ENCODE results near the gene PLAC1. TPM values are rescaled to one million over a fixed set of nuclear protein-coding genes. Genes with fewer than 3 reads are reported as not detected.

PLAC1 gene
- polyA plus RNA-seq, 1 donor: 0.04 TPM

- Histone ChIP-seq H3K36me3 (ENCODE audit: control insufficient read depth, insufficient read depth, low read length) (no peaks in the 10 kb centered on the region), H3K4me3 (ENCODE audit: low read length) (no peak overlapping the region), H3K27me3 (ENCODE audit: control insufficient read depth, insufficient read depth, low read length) (peaks cover 57% of the 10 kb centered on the region), H3K4me1 (ENCODE audit: control insufficient read depth, insufficient read depth, low read length) (peaks cover 18% of the 10 kb centered on the region), H3K9me3 (ENCODE audit: control insufficient read depth, low read depth, low read length) (no peaks in the 10 kb centered on the region), H3K27ac (ENCODE audit: low read length) (no peak overlapping the region)
- no peak for DNase-seq
- no CpG with 5 or more reads among the region's 20 CpGs for WGBS (ENCODE audit: insufficient coverage, low lambda C conversion rate)
Observed at GRCh38 chrX:134545510-134545909, 112.8 kb downstream of the PLAC1 start.

DNA sequence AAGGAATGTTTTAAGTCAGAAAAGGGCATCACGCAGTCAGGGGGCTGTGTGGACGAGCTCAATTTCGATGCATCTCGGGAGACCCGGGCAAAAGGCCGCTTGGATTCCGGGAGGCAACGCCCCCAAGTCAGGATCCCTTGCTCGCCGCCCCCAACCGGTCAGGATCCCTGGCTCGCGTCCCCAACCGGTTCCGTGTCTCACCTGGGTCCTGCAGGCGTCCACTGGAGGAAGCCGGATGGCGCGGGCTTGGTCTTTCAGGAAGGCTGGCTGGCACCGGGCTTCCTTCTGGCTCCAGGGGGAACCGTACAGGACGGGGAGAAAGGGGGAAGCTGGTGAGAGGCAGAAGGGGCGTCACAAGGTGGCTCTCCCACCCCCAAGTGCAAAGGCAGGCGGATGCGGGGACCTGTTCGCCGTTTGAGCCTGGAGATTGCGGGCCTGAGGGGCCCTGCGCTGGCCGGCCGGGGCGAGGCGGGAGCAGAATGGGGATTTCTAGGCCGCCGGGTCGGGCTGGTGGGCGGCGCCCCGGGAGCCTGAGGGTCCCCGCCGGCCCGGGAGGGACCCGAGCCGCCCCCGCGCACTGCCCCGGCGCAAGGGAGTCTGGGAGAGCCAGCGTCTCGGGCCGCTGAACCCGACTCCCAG, 113.6 kb downstream of the PLAC1 start:
- Histone ChIP-seq H3K4me3 (ENCODE audit: low read length) (peak overlapping the region; percentile 33), H3K27me3 (ENCODE audit: control insufficient read depth, insufficient read depth, low read length) (peaks cover 48% of the 10 kb centered on the region), H3K9me3 (ENCODE audit: control insufficient read depth, low read depth, low read length) (no peaks in the 10 kb centered on the region), H3K4me1 (ENCODE audit: control insufficient read depth, insufficient read depth, low read length) (peaks cover 18% of the 10 kb centered on the region), H3K36me3 (ENCODE audit: control insufficient read depth, insufficient read depth, low read length) (no peaks in the 10 kb centered on the region), H3K27ac (ENCODE audit: low read length) (no peak overlapping the region)
- peak in 1 of 2 donors; percentile 48 for DNase-seq
- no CpG with 5 or more reads among the region's 52 CpGs for WGBS (ENCODE audit: insufficient coverage, low lambda C conversion rate)

- peaks cover 45% of the 10 kb centered on the region for H3K27me3 ChIP-seq (ENCODE audit: control insufficient read depth, insufficient read depth, low read length)
- no peaks in the 10 kb centered on the region for H3K9me3 ChIP-seq (ENCODE audit: control insufficient read depth, low read depth, low read length)
- H3K4me1 ChIP-seq (ENCODE audit: control insufficient read depth, insufficient read depth, low read length): peaks cover 16% of the 10 kb centered on the region
- no peak for DNase-seq
- H3K27ac ChIP-seq (ENCODE audit: low read length): no peak overlapping the region
- no CpG with 5 or more reads among the region's 6 CpGs for WGBS (ENCODE audit: insufficient coverage, low lambda C conversion rate)
- peak overlapping the region; percentile 33 for H3K4me3 ChIP-seq (ENCODE audit: low read length)
- no peaks in the 10 kb centered on the region for H3K36me3 ChIP-seq (ENCODE audit: control insufficient read depth, insufficient read depth, low read length)
Observed at GRCh38 chrX:134544135-134544512, 114.1 kb downstream of the PLAC1 start.

- H3K4me1 ChIP-seq (ENCODE audit: control insufficient read depth, insufficient read depth, low read length): peaks cover 17% of the 10 kb centered on the region
- H3K27me3 ChIP-seq (ENCODE audit: control insufficient read depth, insufficient read depth, low read length): peaks cover 36% of the 10 kb centered on the region
- no peaks in the 10 kb centered on the region for H3K36me3 ChIP-seq (ENCODE audit: control insufficient read depth, insufficient read depth, low read length)
- H3K9me3 ChIP-seq (ENCODE audit: control insufficient read depth, low read depth, low read length): no peaks in the 10 kb centered on the region
- DNase-seq: no peak
- no CpG with 5 or more reads among the region's 3 CpGs for WGBS (ENCODE audit: insufficient coverage, low lambda C conversion rate)
- no peak overlapping the region for H3K4me3 ChIP-seq (ENCODE audit: low read length)
- no peak overlapping the region for H3K27ac ChIP-seq (ENCODE audit: low read length)
Observed at GRCh38 chrX:134543288-134543687, 115.0 kb downstream of the PLAC1 start.

- Histone ChIP-seq H3K27me3 (ENCODE audit: control insufficient read depth, insufficient read depth, low read length) (peaks cover 31% of the 10 kb centered on the region), H3K9me3 (ENCODE audit: control insufficient read depth, low read depth, low read length) (no peaks in the 10 kb centered on the region), H3K27ac (ENCODE audit: low read length) (no peak overlapping the region), H3K36me3 (ENCODE audit: control insufficient read depth, insufficient read depth, low read length) (no peaks in the 10 kb centered on the region), H3K4me3 (ENCODE audit: low read length) (no peak overlapping the region), H3K4me1 (ENCODE audit: control insufficient read depth, insufficient read depth, low read length) (peaks cover 23% of the 10 kb centered on the region)
- no peak for DNase-seq
- no CpG with 5 or more reads among the region's 2 CpGs for WGBS (ENCODE audit: insufficient coverage, low lambda C conversion rate)
Observed at GRCh38 chrX:134542485-134542884, 115.8 kb downstream of the PLAC1 start.

DNA sequence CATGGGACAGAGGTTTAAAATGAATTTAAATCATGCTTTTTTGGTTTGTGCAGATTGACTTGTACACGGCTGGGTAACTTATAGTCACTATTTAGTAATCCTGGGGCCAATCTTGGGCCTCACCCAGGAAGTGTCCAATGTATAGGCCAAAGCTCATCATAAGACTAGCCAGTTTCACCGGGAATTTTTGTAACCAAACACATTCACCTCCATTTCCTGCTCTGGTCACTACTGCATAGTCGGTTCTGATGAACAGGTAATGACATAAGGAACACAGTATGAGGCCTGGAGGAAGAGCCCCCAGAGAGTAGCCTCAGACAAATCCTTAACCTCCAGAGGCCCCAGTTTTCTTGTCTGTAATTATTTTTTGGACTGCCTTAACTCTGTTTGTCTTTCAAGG, 116.4 kb downstream of the PLAC1 start:
- Histone ChIP-seq H3K4me3 (ENCODE audit: low read length) (no peak overlapping the region), H3K9me3 (ENCODE audit: control insufficient read depth, low read depth, low read length) (no peaks in the 10 kb centered on the region), H3K4me1 (ENCODE audit: control insufficient read depth, insufficient read depth, low read length) (peaks cover 26% of the 10 kb centered on the region), H3K27me3 (ENCODE audit: control insufficient read depth, insufficient read depth, low read length) (peaks cover 26% of the 10 kb centered on the region), H3K27ac (ENCODE audit: low read length) (no peak overlapping the region), H3K36me3 (ENCODE audit: control insufficient read depth, insufficient read depth, low read length) (no peaks in the 10 kb centered on the region)
- no peak for DNase-seq
- no CpG with 5 or more reads among the region's 3 CpGs for WGBS (ENCODE audit: insufficient coverage, low lambda C conversion rate)

- Histone ChIP-seq H3K4me1 (ENCODE audit: control insufficient read depth, insufficient read depth, low read length) (peaks cover 14% of the 10 kb centered on the region), H3K4me3 (ENCODE audit: low read length) (no peak overlapping the region), H3K27me3 (ENCODE audit: control insufficient read depth, insufficient read depth, low read length) (no peaks in the 10 kb centered on the region), H3K27ac (ENCODE audit: low read length) (peak overlapping the region; percentile 72), H3K9me3 (ENCODE audit: control insufficient read depth, low read depth, low read length) (no peaks in the 10 kb centered on the region), H3K36me3 (ENCODE audit: control insufficient read depth, insufficient read depth, low read length) (no peaks in the 10 kb centered on the region)
- WGBS (ENCODE audit: insufficient coverage, low lambda C conversion rate): no CpG with 5 or more reads among the region's 5 CpGs
- DNase-seq: peak in 1 of 2 donors; percentile 28
Observed at GRCh38 chrX:134538316-134538715, 120.0 kb downstream of the PLAC1 start.

DNA sequence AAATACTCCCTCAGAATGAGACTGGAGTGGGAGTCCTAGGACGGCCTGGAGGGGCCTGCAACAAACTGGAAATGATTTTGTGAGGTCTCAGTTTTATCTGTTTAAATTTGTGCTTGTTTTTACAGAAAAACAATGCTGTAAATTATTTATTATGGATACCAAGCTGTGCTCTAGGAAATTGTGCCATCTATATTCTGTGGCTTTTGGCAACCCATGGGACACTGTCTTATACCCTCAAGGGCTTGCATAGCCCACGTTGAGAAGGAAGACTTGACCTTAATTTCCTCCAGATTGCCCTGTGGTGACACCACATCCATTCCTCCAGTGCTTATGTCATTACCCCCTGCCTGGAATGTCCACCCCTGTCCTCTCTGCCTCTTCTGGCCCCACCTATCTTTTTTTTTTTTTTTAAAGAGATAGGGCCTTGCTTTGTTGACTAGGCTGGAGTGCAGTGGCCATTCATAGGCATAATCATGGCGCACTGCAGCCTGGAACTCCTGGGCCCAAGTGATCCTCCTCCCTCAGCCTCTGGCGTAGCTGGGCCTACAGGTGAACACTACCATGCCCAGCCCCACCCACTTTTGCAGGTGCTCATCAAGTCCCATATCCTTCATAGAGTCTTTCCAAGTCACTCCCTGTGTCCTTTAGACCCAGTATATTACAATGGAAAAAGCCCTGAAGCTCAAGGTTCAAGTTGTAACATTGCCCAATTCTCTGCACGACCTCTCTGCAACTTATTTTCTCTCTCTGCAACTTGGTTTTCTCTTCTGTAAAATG, 120.9 kb downstream of the PLAC1 start:
- Histone ChIP-seq H3K9me3 (ENCODE audit: control insufficient read depth, low read depth, low read length) (no peaks in the 10 kb centered on the region), H3K27ac (ENCODE audit: low read length) (peak overlapping the region; percentile 72), H3K4me1 (ENCODE audit: control insufficient read depth, insufficient read depth, low read length) (peaks cover 14% of the 10 kb centered on the region), H3K4me3 (ENCODE audit: low read length) (no peak overlapping the region), H3K36me3 (ENCODE audit: control insufficient read depth, insufficient read depth, low read length) (no peaks in the 10 kb centered on the region), H3K27me3 (ENCODE audit: control insufficient read depth, insufficient read depth, low read length) (no peaks in the 10 kb centered on the region)
- WGBS (ENCODE audit: insufficient coverage, low lambda C conversion rate): no CpG with 5 or more reads among the region's 5 CpGs
- DNase-seq: peak; percentile 81 to 90

DNA sequence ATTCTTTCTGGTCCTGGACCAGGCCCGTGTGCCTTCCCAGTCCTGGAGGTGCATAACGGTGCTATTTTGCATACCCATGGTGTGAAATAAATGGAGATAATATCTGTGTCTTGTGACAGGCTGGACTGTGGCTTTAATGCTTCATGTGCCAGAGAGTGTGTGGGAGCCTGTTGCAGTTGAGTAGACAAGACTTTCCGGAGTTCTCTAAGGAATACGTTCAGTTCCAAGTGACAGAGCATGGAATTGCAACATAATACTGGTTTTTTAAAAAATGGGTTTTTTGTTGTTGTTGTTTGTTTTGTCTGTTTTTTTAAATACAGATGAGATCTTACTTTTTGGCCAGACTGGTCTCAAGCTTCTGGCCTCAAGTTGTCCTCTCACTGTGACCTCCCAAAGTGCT, 124.3 kb downstream of the PLAC1 start:
- H3K36me3 ChIP-seq (ENCODE audit: control insufficient read depth, insufficient read depth, low read length): no peaks in the 10 kb centered on the region
- no CpG with 5 or more reads among the region's 4 CpGs for WGBS (ENCODE audit: insufficient coverage, low lambda C conversion rate)
- H3K27ac ChIP-seq (ENCODE audit: low read length): no peak overlapping the region
- H3K27me3 ChIP-seq (ENCODE audit: control insufficient read depth, insufficient read depth, low read length): no peaks in the 10 kb centered on the region
- no peak for DNase-seq
- peaks cover 14% of the 10 kb centered on the region for H3K4me1 ChIP-seq (ENCODE audit: control insufficient read depth, insufficient read depth, low read length)
- H3K4me3 ChIP-seq (ENCODE audit: low read length): no peak overlapping the region
- H3K9me3 ChIP-seq (ENCODE audit: control insufficient read depth, low read depth, low read length): no peaks in the 10 kb centered on the region

- WGBS (ENCODE audit: insufficient coverage, low lambda C conversion rate): 100% methylated on average over 2 of the region's 9 CpGs
- H3K27me3 ChIP-seq (ENCODE audit: control insufficient read depth, insufficient read depth, low read length): no peaks in the 10 kb centered on the region
- no peak overlapping the region for H3K27ac ChIP-seq (ENCODE audit: low read length)
Observed at GRCh38 chrX:134533352-134533751, 124.9 kb downstream of the PLAC1 start.

More at GRCh38 chrX:134533352-134533751, 124.9 kb downstream of the PLAC1 start:
- no peaks in the 10 kb centered on the region for H3K9me3 ChIP-seq (ENCODE audit: control insufficient read depth, low read depth, low read length)
- H3K4me1 ChIP-seq (ENCODE audit: control insufficient read depth, insufficient read depth, low read length): peaks cover 10% of the 10 kb centered on the region
- no peaks in the 10 kb centered on the region for H3K36me3 ChIP-seq (ENCODE audit: control insufficient read depth, insufficient read depth, low read length)
- DNase-seq: no peak
- H3K4me3 ChIP-seq (ENCODE audit: low read length): no peak overlapping the region

Measured in large intestine (tissue), 3 donors.